HG02870 (cell line): ENCODE measurements around the gene PRR33.

Experiments
- ATAC-seq: cut with Tn5 transposase; IDR thresholded peaks from one replicate; pipeline ENCODE4 v1.9.1; 2021; ENCODE audit warnings: mild to moderate bottlenecking, moderate library complexity; ENCODE audit not compliant: unreplicated experiment

PRR33 gene

GRCh38 chr11:1864831-1865665, 26.6 kb downstream of the PRR33 start:
- ATAC-seq, result no peak

- no peak for ATAC-seq
Measured at GRCh38 chr11:1864231-1864630, 27.5 kb downstream of the PRR33 start.

DNA sequence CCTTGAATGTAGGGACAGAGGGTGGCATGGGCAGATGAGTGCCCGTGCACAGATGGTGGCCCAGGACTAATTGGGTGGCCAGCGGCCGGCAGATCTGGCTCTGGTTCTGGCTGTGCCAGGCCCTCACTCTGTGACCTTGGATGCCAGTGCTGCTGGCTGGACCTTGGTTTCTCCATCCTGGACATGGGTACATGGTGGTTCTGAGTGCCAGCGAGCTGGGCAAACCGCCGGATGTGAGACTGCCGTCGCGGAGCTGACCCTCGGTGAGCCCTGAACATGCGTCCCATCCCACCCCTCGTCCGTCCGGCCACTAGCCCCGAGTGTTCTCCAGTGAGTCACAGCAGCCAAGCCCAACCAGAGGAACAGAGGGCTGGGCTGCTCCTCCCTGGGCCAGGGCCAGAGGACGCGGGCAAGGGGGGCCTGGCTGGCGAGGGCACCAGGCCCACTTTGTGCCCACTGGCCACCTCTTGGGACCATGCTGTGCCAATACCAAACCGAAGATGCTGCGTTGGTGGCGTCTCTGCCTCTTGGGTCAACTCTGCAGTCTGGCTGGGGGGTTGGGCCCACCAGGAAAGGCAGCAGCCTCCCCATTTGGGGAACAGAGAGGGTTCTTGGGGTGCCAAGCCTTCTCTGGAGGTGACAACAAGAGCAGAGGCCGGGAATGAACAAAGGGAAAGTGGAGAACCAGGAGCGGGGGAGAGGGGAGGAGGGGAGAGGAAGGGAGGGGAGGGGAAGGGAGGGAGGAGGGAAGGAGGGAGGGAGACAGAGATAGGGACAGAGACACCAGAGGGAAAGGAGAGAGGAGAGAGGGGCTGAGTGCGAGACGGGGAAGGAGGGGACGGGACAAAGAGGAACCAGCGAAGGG, 28.1 kb downstream of the PRR33 start:
- no peak for ATAC-seq

DNA sequence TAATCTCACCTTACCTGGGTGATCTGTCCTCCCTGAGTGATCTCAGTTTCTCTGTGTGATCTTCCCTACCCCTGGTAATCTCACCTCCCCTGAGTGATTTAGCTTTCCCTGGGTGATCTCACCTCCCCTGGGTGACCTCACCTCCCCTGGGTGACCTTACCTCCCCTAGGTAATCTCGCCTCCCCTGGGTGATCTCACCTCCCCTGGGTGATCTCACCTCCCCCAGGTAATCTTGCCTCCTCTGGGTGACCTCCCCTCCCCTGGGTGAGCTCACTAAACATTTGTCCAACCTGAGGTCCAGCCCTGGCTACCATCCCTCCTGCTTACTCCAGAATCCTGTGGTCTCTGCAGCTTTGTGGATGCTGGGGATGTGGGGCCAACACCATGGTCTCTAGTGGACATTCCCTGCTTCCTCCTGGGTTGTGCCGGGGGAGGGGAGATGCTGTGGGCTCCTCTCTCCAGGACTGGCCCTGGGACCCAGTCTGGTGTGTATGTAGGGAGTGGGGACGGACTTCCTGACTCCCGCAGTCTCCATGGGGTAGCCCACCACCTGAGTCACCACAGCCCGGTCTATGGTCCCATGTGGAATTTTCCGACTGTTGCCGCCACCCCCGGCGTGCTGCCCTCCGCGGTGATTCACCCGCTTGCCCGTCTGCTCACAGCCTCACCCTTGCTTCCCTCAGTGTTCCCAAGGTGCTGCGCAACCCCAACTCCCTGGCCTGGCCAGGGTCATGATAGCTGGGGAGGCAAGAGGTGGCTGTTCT, 28.9 kb downstream of the PRR33 start:
- no peak for ATAC-seq

DNA sequence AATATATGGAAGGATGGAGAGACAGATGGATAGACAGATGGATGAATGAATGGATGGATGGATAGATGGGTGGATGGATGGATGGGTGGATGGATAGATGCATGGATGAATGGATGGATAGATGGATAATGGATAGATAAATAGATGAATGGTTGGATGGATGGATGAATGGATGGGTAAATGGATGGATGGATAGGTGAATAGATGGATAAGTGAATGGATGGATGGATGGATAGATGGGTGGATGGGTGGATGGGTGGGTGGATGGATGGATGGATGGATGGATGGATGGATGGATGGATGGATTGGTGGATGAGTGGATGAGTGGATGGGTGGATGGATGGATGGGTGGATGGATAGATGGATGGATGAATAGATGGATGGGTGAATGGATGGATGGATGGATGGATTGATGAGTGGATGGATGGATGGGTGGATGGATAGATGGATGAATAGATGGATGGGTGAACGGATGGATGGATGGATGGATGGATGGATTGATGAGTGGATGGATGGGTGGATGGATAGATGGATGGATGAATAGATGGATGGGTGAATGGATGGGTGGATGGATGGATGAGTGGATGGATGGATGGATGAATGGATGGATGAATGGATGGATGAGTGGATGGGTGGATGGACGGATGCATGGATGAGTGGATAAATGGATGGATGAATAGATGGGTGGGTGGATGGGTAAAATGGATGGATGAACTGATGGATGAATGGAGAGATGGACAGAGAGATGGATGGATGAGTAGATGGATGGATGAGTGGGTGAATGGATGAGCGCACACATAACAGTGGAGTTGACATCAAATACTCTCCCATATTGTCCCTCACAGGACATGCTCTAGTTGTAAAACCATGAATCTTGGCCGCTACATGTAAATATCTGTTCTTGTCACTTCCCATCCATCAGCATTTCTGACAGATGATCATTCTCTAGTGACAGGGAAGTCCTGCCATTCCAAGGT, 30.0 kb downstream of the PRR33 start:
- no peak for ATAC-seq

- no peak for ATAC-seq
Measured at GRCh38 chr11:1860108-1860507, 31.6 kb downstream of the PRR33 start.

DNA sequence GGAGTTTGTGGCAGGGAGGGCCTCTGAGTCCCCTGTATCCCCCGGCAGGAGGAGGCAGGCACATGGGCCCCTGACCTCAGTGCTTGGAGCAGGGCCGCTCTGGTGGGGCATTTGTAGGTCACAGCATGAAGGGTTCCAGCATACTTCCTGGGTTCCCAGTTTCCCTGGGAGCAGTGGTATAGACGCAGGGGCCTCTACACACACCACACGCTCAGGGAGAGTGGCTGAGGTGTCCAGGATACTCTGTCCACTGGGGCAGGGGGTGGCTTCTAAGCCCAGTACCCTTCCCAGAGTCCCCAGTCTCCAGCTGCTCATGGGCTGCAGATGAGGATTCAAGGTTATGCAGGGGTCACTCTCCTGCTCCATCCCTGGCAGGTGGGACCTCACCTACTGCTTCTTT, 32.7 kb downstream of the PRR33 start:
- no peak for ATAC-seq

DNA sequence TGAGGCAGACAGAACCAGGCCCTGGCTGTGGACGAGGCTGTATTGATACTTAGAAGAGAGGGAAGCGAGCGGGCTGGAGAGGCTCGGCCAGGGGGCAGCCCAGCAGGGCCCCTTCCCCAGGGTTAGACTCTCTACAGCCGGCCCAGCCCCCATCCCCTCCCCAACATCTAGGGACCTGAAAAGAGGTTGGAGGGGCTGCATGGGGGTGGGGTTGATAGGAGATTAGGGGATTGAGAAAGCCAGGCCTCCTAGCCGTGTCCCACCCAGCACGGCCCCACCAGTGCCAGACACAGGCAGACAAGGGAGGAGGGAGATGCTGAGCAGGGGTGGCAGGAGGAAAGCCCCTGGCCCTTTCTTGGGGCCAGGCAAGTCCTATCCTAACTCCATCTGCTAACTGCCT, 33.1 kb downstream of the PRR33 start:
- no peak for ATAC-seq

- no peak for ATAC-seq
Measured at GRCh38 chr11:1858154-1858553, 33.5 kb downstream of the PRR33 start.

DNA sequence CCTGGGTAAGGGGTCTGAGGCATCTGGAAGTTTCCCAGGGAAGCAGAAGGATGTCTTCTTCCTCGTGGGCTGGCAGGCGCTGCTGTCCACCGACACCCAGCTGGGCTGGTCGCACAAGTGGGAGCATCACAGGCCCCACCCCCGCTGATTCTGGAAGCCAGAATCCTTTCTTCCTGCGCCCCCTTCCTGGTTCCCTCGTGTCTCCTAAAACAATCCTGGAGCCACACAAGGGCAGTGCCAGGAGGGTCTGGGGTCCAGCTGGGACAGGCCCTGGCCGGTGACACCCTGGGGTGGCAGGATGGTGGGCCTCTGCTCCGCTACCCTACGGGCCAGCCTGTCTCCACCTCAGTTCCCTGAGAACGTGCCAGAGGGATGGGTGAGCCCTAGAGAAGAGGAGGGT, 34.6 kb downstream of the PRR33 start:
- no peak for ATAC-seq

- no peak for ATAC-seq
Measured at GRCh38 chr11:1856306-1857005, 35.2 kb downstream of the PRR33 start.

DNA sequence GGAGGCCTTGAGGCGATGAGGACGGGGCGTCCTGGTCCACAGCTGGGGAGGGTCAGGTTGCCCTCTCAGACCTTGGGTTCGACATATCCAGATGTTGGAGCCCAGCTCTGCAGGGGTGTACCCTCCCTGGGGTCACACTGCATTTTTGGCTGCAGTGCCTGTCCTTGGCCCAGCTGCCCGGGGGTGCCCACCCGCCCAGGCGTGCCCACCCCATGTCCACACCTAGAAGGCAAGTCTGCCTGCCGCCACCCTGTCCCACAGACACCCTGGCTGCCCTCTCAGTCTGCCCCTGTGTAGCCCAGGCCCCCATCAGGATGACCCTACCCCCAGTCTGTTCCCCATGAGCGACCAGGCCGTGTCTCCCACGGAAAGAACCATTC, 35.8 kb downstream of the PRR33 start:
- ATAC-seq, result no peak

- ATAC-seq, result peak; percentile 38
Measured at GRCh38 chr11:1854949-1855885, 36.5 kb downstream of the PRR33 start.

DNA sequence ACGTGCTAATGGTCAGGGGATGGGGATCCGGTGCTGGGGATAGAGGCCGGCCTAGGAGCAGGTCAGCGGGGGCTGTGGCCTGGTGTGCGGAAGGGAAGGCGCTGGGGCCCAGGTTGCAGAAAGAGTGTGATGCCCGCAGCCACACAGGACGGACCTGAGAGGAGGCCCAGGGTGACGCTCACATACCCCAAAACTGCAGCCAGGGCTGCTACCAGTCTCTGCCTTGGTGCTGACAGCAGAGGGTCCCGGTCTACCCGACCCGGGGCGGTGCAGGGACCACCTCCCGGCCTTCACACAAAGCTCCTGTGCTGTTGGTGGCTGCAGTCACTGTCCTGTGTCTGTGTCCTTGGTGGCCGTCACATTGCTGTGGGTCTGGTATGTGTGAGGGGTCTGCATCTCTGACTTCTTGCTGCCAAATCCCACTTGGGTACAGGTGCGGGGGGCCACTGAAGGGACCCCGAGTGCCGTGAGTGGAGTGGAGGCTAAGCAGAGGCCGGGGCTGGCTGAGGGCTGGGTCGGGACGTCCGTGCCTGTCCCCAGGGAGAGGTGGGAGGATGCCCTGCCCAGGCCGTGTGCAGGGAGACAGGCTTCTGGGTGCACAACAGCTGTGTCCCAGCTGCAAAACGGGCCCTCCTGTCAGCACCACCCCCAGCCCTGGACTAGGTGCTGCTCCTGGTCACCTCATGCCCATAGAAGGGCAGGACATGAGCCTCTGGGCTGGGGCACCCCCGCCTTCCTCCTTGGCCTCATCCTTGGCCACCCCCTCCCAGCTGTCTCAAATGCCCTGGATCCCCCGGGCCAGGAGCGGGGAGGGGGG, 37.4 kb downstream of the PRR33 start:
- peak; percentile 10 for ATAC-seq

GRCh38 chr11:1853376-1854131, 38.1 kb downstream of the PRR33 start:
- no peak for ATAC-seq

GRCh38 chr11:1852877-1853276, 38.8 kb downstream of the PRR33 start, which contains the start of gene LSP1:
Gene LSP1 (plus strand): TSS chr11:1853084. CDS start chr11:1853145, 61 bp downstream.
- peak; percentile 41 for ATAC-seq
